ENCODE results near the gene HERC2.
"Not testable (repeated sequence)": the region's sequence is repeated elsewhere in the genome, so short reads cannot be mapped to it uniquely, and the experiment has no call there.

DNA sequence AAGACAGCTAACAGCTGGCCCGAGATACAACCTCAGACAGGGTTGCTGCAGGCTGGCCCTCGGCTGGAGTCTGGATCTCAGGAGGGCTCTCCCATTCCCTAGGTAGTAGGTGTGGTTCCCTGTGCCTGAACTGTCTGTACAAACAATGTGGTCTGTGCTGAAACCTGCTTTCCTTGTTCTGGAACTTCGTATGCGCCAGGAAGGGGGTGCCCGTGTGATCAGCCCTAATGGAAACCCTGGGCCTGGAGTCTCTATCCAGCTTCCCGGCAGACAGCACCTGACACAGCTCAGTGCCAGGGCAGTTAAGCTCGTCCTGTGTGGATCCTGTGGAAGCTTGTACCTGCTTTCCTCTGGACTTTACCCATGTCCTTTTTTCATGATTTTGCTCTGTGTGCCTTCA is 99.4 kb downstream of the HERC2 start:
- TF ChIP-seq, protein P1, sequence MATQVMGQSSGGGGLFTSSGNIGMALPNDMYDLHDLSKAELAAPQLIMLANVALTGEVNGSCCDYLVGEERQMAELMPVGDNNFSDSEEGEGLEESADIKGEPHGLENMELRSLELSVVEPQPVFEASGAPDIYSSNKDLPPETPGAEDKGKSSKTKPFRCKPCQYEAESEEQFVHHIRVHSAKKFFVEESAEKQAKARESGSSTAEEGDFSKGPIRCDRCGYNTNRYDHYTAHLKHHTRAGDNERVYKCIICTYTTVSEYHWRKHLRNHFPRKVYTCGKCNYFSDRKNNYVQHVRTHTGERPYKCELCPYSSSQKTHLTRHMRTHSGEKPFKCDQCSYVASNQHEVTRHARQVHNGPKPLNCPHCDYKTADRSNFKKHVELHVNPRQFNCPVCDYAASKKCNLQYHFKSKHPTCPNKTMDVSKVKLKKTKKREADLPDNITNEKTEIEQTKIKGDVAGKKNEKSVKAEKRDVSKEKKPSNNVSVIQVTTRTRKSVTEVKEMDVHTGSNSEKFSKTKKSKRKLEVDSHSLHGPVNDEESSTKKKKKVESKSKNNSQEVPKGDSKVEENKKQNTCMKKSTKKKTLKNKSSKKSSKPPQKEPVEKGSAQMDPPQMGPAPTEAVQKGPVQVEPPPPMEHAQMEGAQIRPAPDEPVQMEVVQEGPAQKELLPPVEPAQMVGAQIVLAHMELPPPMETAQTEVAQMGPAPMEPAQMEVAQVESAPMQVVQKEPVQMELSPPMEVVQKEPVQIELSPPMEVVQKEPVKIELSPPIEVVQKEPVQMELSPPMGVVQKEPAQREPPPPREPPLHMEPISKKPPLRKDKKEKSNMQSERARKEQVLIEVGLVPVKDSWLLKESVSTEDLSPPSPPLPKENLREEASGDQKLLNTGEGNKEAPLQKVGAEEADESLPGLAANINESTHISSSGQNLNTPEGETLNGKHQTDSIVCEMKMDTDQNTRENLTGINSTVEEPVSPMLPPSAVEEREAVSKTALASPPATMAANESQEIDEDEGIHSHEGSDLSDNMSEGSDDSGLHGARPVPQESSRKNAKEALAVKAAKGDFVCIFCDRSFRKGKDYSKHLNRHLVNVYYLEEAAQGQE (IDR thresholded peaks at IDR 0.05; ENCODE audit: low read depth, low read length), result not testable (repeated sequence)
- not testable (repeated sequence) for TF ChIP-seq GABPA (IDR thresholded peaks at IDR 0.05; ENCODE audit: low read depth); CTCF (IDR thresholded peaks at IDR 0.05); NFIC (IDR thresholded peaks at IDR 0.05; ENCODE audit: borderline replicate concordance); SIN3A (IDR thresholded peaks at IDR 0.05; ENCODE audit: borderline replicate concordance, low read depth, low read length)
- TF ChIP-seq, protein P2, sequence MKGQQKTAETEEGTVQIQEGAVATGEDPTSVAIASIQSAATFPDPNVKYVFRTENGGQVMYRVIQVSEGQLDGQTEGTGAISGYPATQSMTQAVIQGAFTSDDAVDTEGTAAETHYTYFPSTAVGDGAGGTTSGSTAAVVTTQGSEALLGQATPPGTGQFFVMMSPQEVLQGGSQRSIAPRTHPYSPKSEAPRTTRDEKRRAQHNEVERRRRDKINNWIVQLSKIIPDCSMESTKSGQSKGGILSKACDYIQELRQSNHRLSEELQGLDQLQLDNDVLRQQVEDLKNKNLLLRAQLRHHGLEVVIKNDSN (IDR thresholded peaks at IDR 0.05; ENCODE audit: borderline replicate concordance, low read depth), result not testable (repeated sequence)
- TF ChIP-seq, protein P3, sequence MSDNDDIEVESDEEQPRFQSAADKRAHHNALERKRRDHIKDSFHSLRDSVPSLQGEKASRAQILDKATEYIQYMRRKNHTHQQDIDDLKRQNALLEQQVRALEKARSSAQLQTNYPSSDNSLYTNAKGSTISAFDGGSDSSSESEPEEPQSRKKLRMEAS (IDR thresholded peaks at IDR 0.05; ENCODE audit: low read depth), result not testable (repeated sequence)

Measured in SK-N-SH (cell line).